NCI-H1092 treated with DMSO at 0.1 percent for 48 hours (cell line): ENCODE measurements around the gene THRB.

Experiments
- DNase-seq: peaks from one replicate; lab custom pipeline; 2025; lab: John Stamatoyannopoulos, UW

Gene THRB

DNA sequence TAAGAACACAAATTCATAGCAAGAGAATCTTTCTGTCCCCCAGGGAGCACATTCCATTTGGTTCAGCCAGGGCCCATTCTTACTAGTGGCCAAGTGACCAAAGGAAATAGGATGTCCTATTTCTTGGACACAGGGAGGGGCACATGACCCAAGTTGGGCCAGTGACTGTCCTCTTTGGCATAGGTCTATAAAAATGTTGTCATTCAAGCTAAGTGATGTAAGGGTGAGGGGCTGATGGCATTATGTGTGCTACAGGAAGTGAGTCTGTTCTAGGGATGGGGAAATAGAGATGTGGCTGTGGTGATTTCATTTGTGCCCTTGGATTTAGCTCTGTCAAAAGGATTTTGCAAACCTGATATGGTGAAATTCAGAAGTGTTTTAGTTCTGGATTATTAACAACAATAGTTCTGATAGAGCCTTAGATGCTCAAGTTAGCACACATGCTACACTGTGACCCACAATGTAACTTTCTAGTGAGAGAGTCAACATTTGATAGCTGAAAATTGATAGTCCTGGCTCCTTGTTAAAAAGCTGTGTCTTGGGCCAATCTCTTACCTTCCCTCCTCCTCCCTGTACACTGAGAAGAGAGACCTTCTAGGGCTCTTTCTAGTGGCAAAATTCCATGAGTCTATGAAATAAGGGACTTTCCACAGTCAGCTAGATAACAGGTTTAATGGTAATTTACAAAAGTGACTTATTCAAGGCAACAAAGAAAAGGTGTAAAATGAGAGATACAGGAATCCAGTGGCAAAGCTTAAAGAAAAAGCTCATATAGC is 117.2 kb downstream of the THRB start:
- DNase-seq, result no peak

DNA sequence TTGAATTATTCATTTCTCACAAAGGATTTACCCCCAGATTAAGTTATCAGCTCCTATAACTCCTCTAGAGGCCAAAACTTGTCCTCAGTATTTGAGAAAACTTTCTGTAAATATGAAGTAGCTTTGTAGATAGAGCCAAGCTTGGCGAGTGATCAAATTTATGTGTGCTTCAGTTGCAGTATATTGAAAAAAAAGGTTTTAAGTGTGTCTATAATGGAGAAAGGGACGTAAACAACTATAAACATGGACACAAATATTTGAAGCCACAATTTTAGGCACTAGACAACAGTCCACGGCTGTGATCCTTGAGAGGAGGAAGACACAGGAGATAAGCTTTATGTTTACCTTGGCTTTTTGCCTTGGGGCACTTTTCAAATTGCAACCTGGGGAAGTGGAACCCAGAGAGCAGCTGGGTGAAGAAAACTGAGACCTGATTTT is 118.7 kb downstream of the THRB start:
- DNase-seq, result no peak

DNA sequence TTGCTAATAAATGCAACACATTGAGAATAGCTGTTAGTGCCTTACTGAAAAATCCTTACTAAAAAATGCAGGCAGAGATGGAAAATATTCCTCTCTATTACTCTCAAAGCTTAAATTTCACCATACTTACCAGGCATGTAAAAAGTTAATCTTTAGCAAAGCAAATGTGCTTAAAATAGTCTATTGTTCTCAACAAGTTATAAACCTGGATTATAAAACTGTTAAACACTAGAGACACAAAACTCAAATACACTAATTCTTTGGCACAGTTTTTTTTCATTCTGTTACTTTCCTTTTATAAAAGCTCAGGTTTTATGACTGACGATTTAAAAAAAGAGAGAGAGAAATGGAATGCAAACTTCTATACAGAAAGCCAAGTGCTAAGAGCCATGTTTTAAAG is 119.8 kb downstream of the THRB start:
- no peak for DNase-seq

DNA sequence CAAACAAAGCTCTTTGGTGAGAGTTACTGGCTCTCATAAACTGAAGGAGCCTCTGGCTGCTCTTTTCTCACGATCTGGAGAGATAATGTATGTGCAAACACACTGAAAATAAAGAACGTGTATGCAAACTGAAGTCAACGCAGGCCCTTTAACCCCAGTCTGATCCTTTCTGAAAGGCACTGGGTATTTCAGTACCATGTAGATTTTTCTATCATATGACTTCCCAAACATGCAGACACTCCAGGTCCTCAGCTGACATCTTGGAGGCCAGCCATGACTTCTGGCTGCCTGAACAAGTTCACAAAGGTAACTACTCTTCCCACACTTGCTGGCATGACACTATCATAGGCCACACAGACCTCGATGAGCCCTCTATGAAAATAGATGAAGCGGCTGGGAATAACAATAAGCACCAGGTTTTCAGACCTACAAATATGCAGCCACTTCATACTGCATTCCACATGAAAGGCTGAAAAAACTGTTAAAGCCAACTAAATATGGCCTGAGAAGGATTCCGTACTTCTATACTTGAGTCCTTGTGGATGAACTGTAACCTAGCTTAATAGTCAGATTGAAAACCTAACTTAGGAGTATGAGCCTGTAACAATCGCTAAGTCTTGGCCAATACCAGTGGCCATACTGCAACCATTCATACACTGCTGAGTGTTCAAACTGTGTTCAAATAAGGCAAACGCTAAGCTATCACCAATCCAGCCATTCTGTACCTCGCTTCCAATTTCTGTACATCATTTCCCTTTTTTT is 121.3 kb downstream of the THRB start:
- no peak for DNase-seq

DNA sequence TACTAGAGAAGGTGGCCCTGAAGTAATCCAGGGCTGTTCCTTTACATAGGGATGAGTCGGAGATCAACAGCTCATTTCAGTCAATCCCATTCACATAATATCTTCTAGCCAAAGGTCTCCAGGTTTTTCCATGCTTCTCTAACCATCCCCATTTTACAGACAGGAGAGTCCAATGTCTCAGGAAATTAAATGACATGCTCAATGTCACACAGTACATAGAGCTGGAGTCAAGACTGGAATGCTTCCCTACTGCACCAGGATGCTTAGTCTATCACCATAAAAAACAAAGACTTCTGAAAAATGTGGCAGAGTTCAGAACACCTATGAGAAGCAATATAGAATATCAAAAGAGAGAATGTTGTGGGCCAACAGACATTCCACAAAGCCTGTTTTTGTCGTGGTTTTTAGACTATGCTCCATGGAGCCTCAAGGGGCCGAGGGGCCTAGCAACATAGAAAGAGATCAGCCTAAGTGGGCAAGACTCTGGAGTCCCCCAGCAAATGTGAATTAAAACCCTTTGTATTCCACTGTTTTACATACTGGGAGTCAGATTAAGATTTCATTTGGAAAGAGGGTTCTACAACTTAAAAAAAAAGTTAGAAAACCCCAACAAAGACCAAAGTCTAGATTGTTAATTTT is 122.0 kb downstream of the THRB start:
- DNase-seq, result no peak

DNA sequence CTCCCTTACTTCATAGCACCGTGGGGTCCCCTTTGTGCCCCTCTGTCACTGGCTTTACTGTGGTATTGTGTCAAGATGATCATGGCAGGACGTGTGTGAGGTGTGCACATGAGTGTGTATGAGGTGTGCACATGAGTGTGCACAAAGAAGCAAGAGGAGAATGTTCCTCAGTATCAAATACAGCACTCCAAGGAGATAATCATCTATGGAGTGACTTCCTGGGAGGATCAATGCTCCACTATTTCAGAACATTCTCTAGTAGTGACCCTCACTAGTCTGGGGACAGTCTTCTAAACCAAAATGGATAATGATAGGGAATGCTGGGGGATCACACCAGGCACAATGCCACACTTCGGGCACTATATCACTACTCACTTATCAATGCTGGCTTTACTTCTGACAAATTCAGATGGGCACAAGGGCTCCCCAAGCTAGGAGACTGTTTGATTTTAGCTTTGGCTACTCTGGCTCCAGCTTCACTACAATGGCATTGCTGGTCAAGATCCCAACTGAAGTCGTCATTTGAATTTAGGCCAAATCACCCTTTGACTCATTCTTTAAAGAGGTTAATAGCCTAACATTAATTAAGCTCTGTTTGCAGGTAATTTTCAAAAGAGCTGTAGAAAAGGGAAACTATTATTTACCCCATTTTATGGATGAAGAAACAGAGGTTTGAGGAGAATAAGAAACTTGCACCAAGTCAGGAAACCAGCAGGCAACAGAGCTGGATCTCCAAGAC is 124.1 kb downstream of the THRB start:
- DNase-seq, result no peak

DNA sequence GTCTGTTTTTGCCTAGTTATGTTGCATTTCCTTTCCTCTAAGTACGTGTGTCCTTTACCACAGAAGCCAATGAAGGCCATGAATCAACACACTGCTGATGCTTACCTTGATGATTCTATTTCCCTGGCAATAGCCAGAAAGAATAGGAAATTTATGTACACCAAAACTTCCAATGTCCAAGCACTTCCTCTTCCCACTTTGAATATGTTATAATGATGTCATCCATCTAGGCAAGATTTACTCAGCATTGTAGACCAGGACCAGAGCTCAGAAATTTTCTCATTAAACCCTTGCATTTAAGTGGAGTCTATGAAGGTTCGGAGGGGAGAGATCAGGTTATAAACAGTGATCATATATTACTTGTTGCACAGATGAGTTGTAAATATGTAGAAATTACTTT is 126.0 kb downstream of the THRB start:
- DNase-seq, result no peak

DNA sequence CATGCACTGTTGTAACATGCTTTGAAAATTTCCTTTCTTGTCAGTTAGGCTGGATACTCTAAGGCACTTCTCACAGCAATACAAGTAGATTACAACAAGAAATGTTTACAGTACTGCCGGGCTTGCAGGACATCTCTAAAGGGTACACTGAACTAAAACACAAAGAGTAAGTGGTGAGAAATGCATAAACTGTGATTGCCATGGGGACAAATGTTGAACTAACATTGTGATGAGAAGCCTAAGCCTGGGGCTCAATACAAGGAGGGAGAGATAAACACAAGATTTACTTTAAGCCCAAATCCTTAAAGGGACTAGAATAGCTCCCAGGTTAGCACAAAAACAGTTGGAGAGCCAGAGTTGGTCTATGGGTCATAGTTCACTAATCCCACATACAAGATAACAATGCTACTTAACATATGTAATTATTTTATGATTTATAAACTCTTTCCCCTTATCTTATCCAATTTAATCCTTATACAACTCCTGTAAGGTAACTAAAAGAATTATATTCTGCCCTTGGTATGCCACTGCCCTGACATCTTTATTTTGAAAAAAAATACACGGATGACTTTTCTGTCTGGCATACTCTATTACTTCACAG is 126.9 kb downstream of the THRB start:
- DNase-seq, result no peak

DNA sequence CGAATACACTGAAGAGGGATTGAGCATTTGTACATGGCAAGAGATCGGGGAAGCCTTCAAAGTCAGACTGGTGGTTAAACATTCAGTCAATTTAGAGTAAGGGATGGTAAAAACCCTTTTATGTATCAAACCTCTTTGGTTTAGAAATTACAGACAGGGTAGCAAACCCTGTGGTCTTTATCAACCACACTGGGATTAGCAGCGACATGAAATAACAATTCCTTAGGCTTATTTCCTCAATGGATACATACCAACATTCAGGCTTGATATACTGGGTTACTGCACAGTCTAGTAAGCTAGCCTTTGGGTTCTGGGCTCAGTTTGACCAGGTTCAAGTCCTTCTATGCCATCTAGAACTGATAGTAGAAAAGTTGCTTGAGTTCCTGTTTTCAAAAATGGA is 127.4 kb downstream of the THRB start:
- no peak for DNase-seq

DNA sequence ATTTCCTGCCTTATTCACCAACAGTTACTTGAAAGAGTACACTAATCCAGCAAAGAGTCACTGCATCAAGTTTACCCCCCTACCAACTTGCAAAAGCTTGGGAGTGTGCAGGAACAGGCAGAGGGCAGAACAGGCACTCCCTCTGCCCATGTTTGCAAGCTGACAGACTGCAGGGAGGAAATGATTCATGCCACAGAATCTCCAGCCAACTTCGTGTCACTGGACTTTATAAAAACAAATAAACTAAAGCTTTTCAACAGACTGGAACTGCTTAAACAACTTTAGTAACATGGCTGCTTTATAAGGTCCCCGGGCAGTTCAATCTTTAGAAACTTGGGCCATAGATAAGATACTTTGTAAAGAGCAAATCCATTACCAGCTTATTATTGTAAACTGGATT is 129.5 kb downstream of the THRB start:
- DNase-seq, result no peak

DNA sequence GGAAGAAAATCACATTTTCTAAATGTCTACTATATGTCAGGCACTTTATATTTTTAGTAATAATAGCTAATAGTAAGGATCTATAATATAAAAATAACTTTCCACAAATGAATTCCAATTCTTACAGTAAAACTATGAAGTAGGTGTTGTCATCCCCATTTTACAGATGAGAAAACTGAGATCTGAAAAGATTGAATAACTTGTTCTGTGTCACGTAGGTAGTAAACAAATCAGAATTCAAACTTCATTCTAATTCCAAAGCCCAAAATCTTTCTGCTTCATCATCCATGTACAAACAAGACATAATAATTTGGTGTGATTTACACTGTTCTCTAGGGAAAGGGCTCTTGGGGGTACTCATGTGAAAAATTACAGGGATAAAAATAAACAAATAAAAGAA is 130.3 kb downstream of the THRB start:
- no peak for DNase-seq

DNA sequence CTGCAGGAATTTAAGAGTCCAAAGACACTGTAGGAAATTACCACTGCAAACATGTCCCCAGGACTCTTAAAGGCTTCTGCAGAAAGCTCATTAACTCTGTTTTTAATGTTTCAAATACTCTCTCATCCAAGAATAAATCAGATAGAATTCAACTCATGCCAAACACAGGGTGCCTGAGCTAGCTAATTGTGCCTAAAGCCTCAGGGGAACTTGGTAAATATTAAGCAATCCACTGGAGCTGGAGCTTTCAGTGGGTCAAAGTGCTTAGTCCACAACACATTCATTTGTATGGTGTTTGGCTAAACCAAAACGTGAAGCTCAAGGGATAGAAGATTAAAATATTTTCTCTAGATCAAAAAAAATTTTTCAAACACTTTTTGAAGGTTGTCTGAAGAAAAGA is 131.4 kb downstream of the THRB start:
- DNase-seq, result no peak

DNA sequence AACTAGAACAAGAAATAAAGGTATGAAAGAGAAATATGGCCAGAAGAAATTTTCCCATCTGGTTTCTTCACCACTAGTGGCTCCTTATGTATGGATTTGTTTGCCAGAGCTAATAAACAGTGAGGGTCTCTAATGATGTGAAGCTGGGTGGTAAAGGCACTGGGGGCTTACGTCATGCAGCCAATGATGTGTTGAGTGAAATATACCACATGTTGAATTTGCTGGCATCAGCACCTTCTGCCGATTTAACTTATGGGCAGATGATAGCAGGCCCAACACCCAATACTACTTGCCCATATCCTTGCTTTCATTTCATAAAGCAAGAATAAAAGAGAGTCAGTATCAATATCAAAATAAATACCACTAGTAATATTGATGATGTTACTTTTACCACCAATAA is 133.0 kb downstream of the THRB start:
- no peak for DNase-seq

DNA sequence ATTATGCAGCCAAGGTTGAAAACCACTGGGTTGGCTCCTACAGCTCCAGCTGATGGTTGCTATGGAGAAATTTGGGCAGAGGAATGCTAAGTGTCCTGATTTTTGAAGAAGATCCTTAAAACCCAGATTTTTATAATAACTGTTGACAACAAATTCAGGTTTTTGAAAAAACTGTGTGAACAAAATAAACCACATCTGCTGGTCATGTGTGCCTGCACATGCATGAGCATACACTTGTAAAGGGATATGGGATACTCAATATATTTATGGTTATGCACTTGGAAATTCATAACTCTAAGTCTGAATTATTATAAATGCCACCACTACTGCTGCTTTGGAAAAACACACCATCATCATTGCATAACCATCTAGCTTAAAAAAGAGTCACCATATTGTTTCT is 133.7 kb downstream of the THRB start:
- DNase-seq, result no peak

DNA sequence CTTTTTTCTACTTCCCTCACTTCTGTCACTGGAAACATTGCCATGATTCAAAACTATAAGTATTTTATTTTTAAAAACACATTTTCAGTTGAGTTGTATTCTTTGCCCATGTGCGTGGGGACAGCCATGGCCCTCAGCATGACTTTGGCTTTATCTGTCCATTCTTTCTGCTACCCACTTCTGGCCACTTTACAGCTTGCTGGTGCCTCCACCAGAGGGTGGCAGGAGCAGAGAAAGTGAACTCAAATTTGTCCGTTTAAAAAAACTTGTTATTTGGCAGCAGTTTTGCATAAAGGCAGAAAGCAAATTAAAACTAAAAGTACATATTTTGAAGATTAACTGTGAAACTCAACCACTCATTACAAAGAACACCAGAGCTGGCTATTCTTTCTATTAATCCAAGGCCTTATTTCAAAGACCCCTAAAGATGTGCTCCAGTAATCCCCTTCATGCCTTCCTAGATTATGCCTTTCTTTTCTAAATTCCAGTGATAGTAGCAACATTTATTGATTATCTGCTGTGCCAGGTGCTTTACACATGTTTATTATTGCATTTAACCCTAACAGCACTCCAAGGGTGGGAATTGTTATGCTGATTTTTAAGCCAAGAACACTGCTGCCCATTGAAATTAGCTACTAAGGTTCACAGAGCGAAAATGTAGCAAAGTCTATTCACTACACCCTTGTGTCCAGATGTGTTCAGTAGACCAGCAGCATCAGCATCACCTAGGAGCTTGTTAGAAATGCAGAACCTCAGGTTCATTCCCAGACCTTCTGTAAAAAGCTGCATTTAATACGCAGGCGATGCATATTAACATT is 134.8 kb downstream of the THRB start:
- DNase-seq, result no peak

DNA sequence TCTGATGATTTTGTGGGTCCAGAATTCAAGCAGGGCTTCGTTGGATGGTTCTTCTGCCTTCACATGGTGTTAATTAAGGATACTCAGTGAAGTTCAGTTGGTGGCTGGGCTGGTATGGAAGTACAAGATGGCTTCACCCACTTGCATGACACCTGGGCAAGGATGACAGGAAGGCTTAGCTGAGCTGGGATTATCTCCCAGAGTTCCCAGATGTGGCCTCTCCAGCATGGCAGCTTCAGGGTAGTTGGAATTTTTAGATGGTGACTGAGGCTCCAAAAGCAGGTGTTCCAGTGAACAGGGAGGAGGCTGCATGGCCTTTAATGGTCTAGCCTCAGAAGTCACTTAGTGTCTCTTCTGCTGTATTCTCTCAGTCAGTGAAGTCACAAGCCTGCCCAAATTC is 135.5 kb downstream of the THRB start:
- no peak for DNase-seq

DNA sequence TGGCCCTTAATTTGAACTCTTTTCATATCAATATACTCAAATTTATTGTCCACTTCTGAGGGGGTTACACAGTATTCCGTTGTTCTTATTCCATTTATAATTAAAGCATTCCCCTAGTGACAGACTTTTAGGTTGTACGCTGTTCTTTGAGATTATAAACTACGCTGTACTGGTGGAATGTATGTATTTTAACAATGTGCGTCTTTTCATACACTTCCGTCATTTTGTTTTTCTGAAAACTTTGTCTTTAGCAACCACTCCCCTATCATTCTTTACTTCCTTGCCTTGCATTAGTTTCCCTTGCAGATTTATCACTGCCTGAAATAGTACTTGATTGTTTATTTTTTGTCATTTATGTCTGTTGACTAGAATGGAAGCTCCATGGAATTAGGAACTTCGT is 137.0 kb downstream of the THRB start:
- DNase-seq, result no peak

DNA sequence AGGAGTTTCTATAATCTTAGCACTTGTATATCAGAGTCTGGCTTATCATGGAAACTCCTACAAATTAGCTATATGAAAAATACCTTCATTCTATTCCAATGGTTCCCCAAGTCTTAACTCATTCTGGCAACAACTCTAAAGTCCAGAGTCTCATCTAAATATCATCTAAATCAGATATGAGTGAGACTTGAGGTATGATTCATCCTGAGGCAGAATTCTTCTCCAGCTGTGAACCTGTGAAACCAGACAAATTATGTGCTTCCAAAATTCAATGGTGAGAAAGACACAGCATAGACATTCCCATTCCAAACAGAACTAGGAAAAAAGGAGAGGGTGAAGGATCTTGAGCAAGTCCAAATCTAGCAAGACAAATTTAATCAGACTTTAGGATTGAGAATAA is 138.8 kb downstream of the THRB start:
- no peak for DNase-seq

DNA sequence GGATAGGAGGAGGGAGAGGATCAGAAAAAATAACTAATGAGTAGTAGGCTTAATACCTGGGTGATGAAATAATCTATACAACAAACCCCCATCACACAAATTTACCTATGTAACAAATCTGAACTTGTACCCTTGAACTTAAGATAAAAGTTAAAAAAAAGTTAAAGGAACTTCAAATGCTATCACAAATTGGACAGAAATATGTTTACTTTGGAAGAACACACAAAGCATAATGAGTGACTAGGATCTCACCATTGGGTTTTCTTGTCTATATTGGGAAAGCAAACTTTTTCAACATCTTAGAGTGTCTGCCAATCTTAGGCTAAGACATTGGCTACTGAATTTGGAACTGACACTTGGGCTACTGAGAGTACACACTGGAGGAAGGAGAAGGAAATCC is 140.4 kb downstream of the THRB start:
- no peak for DNase-seq

DNA sequence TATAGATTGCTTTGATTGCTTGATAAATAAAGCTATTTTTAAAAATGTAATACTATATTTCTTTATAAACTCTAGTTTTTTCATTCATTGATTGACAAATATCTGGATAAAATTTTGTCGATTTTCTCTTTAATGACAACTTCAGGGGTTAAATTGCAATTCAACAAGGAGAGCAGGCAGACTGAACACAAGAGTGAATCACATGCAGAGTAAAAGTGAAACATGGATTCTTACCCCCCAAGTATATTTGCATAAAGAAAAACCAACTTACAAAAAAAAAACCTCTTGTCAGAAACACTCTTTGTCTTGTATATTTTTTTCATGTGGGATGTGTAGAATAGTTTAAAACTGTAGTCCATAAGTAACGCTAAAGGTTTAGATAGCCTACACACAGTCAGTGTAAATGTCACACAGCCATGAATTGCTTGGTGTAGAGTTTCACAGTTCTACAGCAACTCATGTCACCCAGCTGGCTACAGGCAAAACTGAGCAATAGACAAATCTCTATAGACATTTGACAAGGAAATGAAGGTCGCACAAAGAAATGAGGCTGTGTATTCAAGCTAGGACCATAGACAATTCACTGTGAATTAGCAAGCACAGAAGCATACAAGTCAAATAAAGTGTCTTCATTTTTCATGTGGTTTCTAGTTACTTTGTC is 141.6 kb downstream of the THRB start:
- no peak for DNase-seq
